ENCODE data around the gene PPP1CA.

DNA sequence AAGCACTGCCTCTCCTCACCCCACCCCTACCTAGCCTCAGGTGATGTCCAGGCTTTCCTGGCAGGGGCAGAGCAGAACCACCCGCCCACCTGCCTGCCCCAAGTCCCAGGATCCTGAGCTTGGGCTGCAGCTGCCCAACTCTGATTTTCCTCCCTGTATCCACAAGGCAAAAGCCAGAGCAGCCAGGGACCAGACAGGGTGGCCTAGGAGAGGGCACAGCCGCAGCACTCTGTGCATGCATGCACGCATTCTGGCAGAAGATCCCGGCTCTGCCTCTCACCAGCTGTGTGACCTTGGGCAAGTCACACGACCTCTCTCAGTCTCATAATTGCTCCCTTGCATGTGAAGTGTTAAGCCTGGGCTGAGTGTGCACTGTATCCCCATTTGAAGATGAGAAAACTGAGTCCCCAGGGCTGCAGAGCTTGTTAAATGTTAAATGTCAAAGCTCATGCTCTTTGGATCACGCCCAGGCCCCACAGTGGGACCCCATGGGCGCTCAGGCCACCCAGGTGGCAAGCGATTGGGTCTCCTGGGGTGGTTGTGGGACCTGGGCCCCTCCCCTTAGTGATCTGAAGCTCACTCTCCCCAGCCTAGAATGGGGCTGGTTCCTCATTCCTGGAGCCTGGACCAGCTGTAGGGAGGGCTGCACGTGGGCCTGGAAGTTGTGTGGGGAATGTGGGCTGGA lies 11.0 kb upstream of the PPP1CA start:
- TF ChIP-seq EZH2 (IDR thresholded peaks at IDR 0.05; ENCODE audit: low read length): no peak
- TF ChIP-seq, protein P1, sequence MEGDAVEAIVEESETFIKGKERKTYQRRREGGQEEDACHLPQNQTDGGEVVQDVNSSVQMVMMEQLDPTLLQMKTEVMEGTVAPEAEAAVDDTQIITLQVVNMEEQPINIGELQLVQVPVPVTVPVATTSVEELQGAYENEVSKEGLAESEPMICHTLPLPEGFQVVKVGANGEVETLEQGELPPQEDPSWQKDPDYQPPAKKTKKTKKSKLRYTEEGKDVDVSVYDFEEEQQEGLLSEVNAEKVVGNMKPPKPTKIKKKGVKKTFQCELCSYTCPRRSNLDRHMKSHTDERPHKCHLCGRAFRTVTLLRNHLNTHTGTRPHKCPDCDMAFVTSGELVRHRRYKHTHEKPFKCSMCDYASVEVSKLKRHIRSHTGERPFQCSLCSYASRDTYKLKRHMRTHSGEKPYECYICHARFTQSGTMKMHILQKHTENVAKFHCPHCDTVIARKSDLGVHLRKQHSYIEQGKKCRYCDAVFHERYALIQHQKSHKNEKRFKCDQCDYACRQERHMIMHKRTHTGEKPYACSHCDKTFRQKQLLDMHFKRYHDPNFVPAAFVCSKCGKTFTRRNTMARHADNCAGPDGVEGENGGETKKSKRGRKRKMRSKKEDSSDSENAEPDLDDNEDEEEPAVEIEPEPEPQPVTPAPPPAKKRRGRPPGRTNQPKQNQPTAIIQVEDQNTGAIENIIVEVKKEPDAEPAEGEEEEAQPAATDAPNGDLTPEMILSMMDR (optimal IDR thresholded peaks at IDR 0.05 in 1 of 3, IDR thresholded peaks at IDR 0.05 in 1 of 3, conservative IDR thresholded peaks at IDR 0.05 in 1 of 3; ENCODE audit: extremely low read depth in 1 of 3, insufficient read depth in 2 of 3, low read length in 3 of 3): no peak

Data from keratinocyte (primary cell).